ENCODE data around the gene TMEM150A. TPM values are rescaled to one million over a fixed set of nuclear protein-coding genes. Genes with fewer than 3 reads are reported as not detected.

Gene TMEM150A
- polyA plus RNA-seq, 1 donor from 2014 or later: 8.4 TPM

DNA sequence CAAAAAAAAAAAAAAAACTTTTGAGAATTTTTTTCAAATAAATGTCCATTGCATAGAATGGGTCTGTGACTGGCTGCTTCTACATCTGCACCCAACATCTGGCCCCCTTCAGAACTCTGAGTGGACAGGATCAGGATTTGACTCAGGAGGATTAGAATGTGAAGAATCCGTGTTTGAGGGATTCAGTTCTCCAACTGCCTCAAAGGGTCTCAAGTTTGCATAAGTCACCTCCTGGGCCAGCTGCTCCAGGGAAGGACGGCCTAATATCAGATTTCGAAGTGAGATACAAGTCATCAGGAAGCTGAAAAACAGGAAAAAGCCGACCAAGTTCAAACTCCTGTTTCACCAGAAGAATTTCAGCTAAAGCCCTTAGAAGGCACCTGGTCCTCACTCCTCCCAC, 52.7 kb downstream of the TMEM150A start:
- no peak overlapping the region for H2AFZ ChIP-seq (ENCODE audit: low read depth, low read length)
- no peak overlapping the region for H3K27ac ChIP-seq (ENCODE audit: low read length)
- H3K9me3 ChIP-seq (ENCODE audit: low read length): no peaks in the 10 kb centered on the region
- H3K27me3 ChIP-seq (ENCODE audit: insufficient read depth, low read depth, low read length): no peaks in the 10 kb centered on the region
- H3K4me3 ChIP-seq (ENCODE audit: low read length): no peak overlapping the region
- no peak for TF ChIP-seq EZH2 (IDR thresholded peaks at IDR 0.05; ENCODE audit: borderline replicate concordance, insufficient read depth, low read length, poor library complexity, severe bottlenecking)
- TF ChIP-seq MXI1 (conservative IDR thresholded peaks at IDR 0.05; ENCODE audit: poor library complexity, severe bottlenecking): no peak
- no peak for TF ChIP-seq POLR2AphosphoS5 (IDR thresholded peaks at IDR 0.05)
- TF ChIP-seq TAF1 (IDR thresholded peaks at IDR 0.05; ENCODE audit: low read depth): no peak
- TF ChIP-seq, protein P1, sequence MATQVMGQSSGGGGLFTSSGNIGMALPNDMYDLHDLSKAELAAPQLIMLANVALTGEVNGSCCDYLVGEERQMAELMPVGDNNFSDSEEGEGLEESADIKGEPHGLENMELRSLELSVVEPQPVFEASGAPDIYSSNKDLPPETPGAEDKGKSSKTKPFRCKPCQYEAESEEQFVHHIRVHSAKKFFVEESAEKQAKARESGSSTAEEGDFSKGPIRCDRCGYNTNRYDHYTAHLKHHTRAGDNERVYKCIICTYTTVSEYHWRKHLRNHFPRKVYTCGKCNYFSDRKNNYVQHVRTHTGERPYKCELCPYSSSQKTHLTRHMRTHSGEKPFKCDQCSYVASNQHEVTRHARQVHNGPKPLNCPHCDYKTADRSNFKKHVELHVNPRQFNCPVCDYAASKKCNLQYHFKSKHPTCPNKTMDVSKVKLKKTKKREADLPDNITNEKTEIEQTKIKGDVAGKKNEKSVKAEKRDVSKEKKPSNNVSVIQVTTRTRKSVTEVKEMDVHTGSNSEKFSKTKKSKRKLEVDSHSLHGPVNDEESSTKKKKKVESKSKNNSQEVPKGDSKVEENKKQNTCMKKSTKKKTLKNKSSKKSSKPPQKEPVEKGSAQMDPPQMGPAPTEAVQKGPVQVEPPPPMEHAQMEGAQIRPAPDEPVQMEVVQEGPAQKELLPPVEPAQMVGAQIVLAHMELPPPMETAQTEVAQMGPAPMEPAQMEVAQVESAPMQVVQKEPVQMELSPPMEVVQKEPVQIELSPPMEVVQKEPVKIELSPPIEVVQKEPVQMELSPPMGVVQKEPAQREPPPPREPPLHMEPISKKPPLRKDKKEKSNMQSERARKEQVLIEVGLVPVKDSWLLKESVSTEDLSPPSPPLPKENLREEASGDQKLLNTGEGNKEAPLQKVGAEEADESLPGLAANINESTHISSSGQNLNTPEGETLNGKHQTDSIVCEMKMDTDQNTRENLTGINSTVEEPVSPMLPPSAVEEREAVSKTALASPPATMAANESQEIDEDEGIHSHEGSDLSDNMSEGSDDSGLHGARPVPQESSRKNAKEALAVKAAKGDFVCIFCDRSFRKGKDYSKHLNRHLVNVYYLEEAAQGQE (IDR thresholded peaks at IDR 0.05; ENCODE audit: borderline replicate concordance): no peak
- TF ChIP-seq EP300 (conservative IDR thresholded peaks at IDR 0.05; ENCODE audit: poor library complexity, severe bottlenecking): no peak
- TF ChIP-seq RAD21 (conservative IDR thresholded peaks at IDR 0.05): no peak
- TF ChIP-seq SMC3 (conservative IDR thresholded peaks at IDR 0.05; ENCODE audit: poor library complexity): no peak
- TF ChIP-seq, protein P2, sequence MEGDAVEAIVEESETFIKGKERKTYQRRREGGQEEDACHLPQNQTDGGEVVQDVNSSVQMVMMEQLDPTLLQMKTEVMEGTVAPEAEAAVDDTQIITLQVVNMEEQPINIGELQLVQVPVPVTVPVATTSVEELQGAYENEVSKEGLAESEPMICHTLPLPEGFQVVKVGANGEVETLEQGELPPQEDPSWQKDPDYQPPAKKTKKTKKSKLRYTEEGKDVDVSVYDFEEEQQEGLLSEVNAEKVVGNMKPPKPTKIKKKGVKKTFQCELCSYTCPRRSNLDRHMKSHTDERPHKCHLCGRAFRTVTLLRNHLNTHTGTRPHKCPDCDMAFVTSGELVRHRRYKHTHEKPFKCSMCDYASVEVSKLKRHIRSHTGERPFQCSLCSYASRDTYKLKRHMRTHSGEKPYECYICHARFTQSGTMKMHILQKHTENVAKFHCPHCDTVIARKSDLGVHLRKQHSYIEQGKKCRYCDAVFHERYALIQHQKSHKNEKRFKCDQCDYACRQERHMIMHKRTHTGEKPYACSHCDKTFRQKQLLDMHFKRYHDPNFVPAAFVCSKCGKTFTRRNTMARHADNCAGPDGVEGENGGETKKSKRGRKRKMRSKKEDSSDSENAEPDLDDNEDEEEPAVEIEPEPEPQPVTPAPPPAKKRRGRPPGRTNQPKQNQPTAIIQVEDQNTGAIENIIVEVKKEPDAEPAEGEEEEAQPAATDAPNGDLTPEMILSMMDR (IDR thresholded peaks at IDR 0.05; ENCODE audit: poor library complexity, severe bottlenecking): no peak
- H3K9ac ChIP-seq (ENCODE audit: low read length): no peak overlapping the region
- no peaks in the 10 kb centered on the region for H4K20me1 ChIP-seq (ENCODE audit: insufficient read depth)
- H3F3A ChIP-seq (ENCODE audit: insufficient read depth, low read length, poor library complexity, severe bottlenecking): no peaks in the 10 kb centered on the region
- H3K9me2 ChIP-seq (ENCODE audit: insufficient read depth, low read length): no peaks in the 10 kb centered on the region
- H3K36me3 ChIP-seq (ENCODE audit: insufficient read depth, low read length): peaks cover 3% of the 10 kb centered on the region
- no peak overlapping the region for H3K4me2 ChIP-seq (ENCODE audit: low read length)
- no peaks in the 10 kb centered on the region for H3K79me2 ChIP-seq (replicated peaks; ENCODE audit: insufficient read depth, low read length)

DNA sequence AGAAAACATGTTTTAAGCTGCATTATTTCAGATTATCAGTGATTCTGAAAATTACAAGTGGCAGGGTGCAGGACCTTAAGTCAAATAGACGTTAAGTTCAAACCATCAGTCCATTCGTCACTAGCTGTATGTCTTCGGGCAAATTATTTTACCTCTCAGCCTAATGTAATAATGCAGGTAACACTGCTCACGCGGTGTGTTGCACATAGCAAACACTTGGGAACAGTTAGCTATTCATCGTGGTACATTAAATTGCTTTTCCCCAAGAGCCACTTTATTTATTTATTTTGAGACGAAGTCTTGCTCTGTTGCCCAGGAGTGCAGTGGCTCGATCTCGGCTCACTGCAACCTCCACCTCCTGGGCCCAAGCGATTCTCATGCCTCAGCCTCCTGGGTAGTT, 53.4 kb downstream of the TMEM150A start:
- Histone ChIP-seq H2AFZ (ENCODE audit: low read depth, low read length) (no peak overlapping the region), H3K4me3 (ENCODE audit: low read length) (no peak overlapping the region), H3K36me3 (ENCODE audit: insufficient read depth, low read length) (peaks cover 5% of the 10 kb centered on the region), H3K9me2 (ENCODE audit: insufficient read depth, low read length) (no peaks in the 10 kb centered on the region), H3K4me2 (ENCODE audit: low read length) (no peak overlapping the region), H3K27ac (ENCODE audit: low read length) (no peak overlapping the region), H4K20me1 (ENCODE audit: insufficient read depth) (no peaks in the 10 kb centered on the region), H3K9ac (ENCODE audit: low read length) (no peak overlapping the region), H3F3A (ENCODE audit: insufficient read depth, low read length, poor library complexity, severe bottlenecking) (no peaks in the 10 kb centered on the region), H3K79me2 (replicated peaks; ENCODE audit: insufficient read depth, low read length) (no peaks in the 10 kb centered on the region), H3K9me3 (ENCODE audit: low read length) (no peaks in the 10 kb centered on the region), H3K27me3 (ENCODE audit: insufficient read depth, low read depth, low read length) (no peaks in the 10 kb centered on the region)
- TF ChIP-seq POLR2AphosphoS5 (IDR thresholded peaks at IDR 0.05) (no peak), RAD21 (conservative IDR thresholded peaks at IDR 0.05) (no peak)
- TF ChIP-seq, protein P1 (IDR thresholded peaks at IDR 0.05; ENCODE audit: borderline replicate concordance): no peak
- TF ChIP-seq, protein P2 (IDR thresholded peaks at IDR 0.05; ENCODE audit: poor library complexity, severe bottlenecking): no peak
